GM18520 (cell line): ENCODE results near the gene UGT1A5.
"Not testable (repeated sequence)": the region's sequence is repeated elsewhere in the genome, so short reads cannot be mapped to it uniquely, and the experiment has no call there.

ENCODE experiments used
- ATAC-seq: cut with Tn5 transposase; IDR thresholded peaks from one replicate; pipeline ENCODE4 v1.9.1; 2021; ENCODE audit not compliant: unreplicated experiment

Gene UGT1A5

DNA sequence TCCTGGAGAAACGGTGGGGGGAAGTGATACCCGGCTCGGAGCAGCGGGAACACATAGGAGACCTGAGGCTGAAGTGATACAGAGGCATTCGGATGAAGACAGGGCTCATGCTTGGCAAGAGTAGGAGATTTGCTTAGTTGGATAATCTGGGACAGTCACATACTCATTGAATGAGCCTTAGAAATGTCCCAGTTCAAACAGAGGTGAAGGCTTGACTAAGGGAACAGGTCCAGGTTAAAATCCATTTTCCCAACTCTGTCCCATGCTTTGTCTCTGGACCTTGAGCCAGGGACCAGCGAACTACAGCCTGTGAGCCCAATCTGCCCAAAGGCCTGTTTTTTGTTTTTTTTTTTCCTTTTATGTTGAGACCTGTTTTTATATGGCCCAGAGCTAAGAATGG is 18.7 kb upstream of the UGT1A5 start:
- no peak for ATAC-seq

DNA sequence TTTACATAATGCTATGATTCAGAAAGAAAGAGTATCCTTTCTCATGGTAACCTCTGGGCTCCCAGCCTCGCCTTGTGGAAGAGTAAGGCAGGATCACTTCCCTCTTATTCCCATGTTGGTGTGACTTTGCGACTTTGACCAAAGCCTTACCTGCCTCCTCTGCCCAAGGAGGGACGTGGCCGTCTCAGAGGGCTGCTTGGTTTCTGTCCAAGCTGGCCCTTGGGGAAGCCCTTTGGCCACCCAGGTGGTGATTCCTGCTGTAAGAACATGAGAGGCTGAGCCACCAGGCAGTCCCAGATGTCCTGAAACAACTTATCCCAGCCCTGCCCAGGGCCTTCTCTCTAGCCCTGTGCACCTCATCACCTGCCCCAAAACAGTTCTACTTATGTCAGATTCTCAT is 14.0 kb upstream of the UGT1A5 start:
- ATAC-seq: no peak

DNA sequence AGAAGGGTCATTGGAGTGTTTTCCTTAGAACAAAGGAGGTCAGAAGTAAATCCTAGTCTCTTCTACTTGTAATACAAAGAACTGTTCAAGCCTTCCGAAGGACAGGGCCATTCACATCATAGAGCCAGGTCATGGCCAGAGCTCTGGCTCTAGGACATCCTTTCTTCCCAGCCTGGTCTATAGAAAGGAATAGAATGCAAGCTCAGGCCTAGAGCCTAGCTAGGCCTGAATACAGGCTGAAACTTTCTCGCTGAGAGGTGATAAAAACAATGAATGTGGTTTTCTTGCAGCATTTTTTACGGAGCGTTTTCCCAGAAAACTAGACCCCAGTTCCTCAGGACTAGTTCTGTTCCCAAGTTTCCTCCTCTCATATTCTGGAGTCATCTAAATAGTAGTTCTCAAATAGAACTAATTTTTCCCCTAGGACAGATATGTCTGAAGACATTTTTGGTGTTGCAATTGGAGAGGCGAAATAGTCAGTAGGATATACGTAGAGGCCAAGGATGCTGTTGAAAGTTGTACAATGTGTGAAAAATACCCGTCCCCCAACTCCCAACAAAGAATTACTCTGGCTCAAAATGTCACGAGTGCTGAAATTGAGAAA is 13.2 kb upstream of the UGT1A5 start:
- no peak for ATAC-seq

DNA sequence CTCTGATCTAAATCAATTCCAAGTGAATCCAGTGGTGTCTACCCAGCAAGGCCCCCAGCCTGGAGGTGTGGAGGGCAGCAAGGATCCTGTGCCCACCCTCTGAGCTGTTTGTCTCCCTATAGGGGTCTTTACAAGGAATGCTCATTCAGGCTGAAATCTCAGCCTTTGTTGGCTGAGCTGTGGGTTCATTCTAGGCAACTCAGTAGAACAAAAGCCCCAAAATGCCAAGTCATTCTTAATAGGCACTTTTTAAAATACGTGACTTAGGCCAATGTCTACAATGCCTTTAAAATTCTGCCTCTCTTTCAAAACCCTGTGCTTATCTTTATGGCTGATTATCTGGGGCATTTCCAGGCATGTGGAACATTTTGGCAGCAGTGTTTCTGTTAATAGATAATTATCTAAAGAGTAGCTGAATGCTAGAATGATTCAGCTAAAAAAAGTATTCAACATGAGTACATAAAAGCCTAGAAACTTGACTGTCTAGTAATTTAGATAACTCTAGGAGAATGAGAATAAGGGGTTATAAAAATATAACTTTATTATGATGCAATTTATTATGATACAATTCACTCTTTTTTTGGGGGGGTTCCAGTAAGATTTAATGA is 12.6 kb upstream of the UGT1A5 start:
- ATAC-seq: no peak

DNA sequence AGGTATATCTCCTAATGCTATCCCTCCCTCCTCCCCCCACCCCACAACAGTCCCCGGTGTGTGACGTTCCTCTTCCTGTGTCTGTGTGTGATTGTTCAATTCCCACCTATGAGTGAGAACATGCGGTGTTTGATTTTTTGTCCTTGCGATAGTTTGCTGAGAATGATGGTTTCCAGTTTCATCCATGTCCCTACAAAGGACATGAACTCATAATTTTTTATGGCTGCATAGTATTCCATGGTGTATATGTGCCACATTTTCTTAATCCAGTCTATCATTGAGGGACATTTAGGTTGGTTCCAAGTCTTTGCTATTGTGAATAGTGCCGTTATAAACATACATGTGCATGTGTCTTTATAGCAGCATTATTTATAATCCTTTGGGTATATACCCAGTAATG is 11.9 kb upstream of the UGT1A5 start:
- ATAC-seq: not testable (repeated sequence)

DNA sequence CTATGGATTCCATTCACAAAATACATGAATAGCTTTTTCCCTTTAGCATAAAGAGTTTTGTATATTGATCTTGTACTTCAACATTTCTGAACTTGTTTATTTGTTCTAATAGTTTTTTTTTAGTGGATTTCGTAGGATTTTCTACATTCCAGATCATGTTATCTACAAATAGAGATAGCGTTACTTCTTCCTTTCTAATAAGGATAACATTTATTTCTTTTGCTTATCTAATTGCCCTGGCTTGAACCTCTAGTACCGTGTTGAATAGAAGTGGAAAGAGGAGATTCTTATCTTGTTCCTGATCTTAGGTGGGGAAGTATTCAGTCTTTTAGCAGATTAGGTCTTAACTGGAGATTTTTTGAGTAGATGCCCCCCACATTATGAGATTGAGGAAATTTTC is 10.5 kb upstream of the UGT1A5 start:
- ATAC-seq: no peak

DNA sequence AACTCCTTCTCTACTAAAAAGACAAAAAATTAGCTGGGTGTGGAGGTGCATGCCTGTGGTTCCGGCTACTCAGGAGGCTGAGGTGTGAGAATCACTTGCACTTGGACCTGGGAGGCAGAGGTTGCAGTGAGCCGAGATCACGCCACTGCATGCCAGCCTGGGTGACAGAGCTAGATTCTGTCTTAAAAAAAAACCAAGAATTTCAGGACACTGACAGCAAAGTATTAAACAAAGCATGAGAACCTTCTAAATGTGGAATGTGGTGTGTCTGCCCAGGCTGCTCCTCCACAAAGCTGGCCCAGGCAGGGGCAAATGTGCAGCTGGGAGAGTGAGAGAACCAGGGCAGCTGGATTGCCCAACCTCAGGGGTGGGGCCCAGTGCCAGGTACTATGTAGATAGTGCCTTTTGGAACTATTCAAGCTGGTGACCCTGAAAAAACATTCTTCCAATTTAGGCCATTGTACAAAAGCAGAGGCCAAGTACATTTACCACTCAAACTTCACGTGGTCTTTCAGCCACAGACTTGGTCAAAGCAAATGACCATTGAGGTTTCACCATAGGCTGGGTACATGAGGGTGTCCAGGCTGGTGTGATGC is 6.7 kb upstream of the UGT1A5 start:
- no peak for ATAC-seq

DNA sequence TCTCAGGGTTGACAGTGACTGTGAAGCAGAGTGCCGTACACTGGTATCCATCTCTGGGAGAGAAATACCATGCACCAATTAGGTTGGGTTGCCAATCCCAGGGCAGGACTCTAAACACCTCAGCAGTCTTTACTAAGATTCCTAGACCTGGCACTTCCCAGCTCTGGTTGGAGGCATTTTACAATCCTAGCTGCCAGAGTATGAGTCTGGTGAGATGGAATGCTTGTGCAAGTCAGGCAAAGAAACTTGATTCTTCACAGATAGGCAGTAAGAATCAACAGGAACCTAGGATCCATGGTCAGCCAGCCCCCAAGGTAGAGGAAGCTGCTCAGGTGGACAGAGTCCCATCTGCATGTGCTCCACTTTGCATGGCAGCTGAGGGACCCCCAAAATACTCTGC is 6.0 kb upstream of the UGT1A5 start:
- no peak for ATAC-seq

DNA sequence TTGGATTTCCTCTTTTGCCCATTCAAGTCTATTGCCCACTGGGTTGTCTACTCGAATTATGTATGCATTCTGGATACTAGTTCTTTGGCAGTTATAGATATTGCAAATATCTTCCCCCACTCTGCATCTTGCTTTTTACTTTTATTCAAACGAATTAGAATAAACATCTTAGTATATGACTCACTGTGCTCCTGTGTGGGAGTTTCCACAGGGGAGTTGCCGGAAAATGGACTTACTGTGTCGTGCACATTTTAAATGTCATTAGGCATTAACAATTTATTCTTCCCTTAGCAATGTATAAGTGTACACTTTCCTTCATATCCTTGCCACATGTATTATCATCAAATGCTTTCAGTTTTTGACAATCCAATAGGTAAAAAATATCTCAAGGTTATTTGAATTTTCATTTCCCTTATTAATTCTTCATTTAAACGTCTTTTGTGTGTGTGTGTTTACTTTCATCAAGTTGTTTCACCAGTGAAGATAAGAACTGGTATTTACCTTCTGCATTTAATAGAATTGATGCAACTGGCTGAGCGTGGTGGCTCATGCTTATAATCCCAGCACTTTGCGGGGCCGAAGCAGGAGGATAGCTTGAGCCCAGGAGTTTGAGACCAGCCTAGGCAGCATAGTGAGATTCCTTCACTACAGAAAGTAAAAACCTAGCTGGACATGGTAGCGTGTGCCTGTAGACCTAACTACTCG is 4.6 kb upstream of the UGT1A5 start:
- no peak for ATAC-seq

DNA sequence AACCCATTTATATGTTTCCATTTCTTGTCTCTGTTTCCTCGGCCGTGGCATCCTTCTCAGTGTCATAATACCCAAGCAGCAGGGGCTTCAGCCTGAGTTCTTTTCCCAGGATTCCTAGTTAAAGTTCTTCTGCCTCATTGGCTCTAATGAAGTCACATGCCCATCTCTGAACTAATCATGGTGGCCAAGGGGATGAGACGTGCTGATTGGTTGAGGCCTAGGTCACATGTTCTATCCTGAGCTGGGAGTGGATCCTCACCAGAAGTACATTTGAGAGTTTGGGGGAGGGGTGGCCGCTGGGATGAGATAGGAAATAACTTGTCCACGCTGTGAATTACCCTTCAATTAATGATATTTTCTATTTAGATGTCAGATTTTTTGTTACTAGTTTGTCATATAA is 3.8 kb upstream of the UGT1A5 start:
- ATAC-seq: no peak

DNA sequence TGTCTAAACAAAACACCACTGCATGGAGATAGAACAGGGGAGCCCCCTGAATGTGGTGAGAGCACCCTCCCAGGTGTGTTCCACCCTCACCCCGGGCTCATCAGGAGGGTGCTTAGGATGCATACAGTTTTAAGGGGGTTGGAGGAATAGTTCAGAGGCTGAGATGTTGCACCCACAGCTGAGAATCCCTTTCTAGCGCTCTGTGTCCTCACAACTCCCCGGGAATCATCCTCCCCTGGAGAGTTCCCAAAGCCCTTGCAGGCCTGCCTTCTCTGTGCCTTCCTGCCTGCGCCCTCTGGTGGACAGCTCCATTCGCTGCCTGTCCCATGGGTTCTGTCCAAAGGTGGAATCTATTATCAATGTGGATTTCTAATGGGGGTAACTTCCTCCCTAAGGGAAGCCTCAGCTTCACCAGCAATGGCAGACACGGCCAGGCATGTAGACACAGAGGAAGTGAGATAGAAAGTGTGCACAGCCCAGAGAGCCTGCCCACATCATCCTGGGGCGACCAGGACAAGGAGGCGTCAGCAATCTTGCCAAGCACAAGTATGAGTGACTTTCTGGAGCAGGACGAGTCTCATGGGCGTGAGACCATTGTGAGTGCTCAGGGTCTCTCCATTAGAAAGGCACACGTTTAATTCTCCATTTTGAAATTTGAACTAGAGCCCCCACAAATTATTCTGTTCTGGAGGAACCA is 1.2 kb upstream of the UGT1A5 start:
- no peak for ATAC-seq

DNA sequence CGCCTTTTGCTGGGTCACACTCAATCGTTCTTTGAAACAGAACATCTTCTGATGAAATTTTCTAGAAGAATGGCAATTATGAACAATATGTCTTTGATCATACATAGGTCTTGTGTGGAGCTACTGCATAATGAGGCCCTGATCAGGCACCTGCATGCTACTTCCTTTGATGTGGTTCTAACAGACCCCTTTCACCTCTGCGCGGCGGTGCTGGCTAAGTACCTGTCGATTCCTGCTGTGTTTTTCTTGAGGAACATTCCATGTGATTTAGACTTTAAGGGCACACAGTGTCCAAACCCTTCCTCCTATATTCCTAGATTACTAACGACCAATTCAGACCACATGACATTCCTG is 532 bp downstream of the UGT1A5 start:
- no peak for ATAC-seq

DNA sequence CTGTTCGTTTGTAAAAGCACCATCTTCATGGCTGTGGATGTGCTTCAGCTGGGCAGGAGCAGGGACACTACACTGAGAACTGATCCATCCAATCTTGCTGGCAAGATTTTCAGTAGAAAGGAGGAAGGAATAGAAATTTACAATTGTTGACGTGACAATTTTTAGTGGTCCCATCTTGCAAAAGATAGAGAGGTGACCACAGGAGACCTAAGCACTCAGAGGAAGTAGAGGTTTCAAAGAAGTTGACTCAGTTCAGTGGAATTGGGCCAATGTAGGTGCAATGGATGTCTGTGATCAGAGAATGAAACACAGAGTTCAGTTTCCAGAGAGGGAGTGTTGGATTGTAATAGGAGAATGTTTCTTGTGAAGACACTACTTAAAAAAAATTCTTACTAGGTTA is 1.4 kb downstream of the UGT1A5 start:
- no peak for ATAC-seq

DNA sequence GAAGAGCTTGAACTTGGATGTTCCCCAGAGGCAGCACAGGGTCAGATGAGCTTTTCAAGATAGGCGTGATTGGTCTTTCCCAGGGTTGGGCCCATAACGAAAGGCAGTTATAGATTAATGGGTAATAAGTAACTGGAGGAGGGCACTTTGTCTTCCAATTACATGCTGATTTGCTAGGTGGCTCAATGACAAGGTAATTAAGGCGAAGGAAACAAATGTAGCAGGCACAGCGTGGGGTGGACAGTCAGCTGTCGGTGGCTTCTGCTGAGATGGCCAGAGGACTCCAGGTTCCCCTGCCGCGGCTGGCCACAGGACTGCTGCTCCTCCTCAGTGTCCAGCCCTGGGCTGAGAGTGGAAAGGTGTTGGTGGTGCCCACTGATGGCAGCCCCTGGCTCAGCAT is 5.8 kb downstream of the UGT1A5 start, which contains the start of gene UGT1A4:
UGT1A4 (plus strand) TSS at position 185 of the 400 bp plus-strand sequence; CDS start at position 270, 85 bp downstream.
- ATAC-seq: no peak

DNA sequence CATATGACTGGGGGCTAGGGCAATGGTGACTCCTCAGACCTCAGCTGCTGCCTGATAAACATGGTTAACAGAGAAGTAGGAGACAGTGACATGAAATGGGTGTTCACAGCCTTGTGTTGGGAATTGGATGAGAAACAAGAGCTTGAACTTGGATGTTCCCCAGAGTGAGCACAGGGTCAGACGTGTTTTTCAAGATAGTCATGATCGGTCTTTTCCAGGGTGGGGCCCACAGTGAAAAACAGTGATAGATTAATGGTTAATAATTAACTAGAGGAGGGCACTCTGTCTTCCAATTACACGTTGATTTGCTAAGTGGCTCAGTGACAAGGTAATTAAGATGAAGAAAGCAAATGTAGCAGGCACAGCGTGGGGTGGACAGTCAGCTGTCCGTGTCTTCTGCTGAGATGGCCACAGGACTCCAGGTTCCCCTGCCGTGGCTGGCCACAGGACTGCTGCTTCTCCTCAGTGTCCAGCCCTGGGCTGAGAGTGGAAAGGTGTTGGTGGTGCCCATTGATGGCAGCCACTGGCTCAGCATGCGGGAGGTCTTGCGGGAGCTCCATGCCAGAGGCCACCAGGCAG is 16.1 kb downstream of the UGT1A5 start, which contains the start of gene UGT1A3:
UGT1A3 (plus strand) TSS at position 320 of the 579 bp plus-strand sequence; CDS start at position 405, 85 bp downstream.
- ATAC-seq: no peak

DNA sequence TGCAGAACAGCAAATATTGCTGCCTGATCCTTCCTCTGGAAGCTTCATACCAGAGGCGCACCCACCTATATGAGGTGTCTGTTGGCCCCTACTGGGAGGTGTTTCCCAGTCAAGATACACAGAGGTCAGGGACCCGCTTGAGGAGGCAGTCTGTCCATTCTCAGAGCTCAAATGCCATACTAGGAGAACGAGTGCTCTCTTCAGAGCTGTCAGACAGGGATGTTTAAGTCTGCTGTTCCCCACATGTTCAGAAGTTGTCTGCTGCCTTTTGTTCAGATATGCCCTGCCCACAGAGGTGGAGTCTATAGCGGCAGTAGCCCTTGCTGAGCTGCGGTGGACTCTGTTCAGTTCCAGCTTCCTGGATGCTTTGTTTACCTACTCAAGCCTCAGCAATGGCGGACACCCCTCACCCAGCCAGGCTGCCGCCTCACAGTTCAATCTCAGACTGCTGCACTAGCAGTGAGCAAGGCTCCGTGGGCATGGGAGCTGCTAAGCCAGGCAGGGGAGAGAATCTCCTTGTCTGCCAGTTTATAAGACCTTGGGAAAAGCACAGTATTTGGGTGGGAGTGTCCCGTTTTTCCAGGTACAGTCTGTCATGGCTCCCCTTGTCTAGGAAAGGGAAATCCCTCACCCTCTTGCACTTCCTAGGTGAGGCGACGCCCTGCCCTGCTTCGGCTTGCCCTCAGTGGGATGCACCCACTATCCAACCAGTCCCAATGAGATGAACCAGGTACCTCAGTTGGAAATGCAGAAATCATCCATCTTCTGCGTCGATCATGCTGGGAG is 24.4 kb downstream of the UGT1A5 start:
- not testable (repeated sequence) for ATAC-seq

DNA sequence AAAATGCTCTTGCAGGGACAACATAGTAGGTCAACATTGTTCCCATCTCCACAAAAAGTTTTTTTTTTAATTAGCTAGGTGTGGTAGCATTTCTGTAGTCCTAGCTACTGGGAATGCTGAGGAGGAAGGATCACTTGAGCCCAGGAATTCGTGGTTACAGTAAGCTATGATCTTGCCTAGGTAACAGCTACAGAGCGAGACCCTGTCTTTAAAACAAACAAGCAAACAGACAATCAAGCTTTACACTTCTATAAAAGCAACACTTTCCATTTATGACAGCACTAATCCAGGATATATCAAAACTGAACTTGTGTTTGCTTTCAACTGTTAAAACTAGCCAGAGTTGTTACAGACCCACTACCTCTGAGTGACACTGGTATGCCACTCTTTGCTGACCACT is 28.2 kb downstream of the UGT1A5 start:
- ATAC-seq: no peak

DNA sequence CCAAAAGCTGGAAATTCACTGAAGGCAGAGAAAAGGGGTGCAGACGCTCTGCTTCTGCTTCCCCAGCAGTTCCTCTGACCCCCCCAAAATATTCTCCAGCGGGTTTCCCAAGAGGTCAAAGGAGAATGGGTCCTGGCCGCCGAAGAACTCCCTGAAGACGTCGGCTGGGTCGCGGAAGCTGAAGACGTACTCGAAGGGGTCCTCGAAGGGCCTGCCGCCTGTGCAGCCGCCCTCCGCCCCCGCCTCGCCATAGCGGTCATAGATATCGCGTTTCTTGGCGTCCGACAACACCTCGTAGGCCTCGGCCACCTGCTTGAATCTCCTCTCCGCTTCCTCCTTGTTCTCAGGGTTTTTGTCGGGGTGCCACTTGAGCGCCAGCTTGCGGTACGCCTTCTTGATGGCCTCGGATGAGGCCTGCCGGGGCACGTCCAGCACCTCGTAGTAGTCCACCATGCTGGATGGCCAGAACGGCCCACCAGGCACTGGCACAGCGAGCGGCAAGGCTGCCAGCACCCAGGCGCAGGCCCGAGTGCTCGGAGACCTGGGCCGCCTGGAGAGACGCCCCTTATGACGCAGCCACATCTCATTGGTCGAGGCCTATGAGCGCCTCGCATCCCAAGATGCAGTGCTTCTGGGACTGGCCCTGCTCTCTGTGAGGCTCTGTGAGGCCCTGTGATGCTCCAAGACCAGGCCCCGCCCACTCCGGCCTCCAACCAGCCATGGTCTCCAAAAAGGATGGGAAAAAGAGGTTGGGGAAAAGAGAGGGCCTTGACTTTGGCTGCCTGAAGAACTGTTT is 31.0 kb downstream of the UGT1A5 start:
- ATAC-seq: no peak

DNA sequence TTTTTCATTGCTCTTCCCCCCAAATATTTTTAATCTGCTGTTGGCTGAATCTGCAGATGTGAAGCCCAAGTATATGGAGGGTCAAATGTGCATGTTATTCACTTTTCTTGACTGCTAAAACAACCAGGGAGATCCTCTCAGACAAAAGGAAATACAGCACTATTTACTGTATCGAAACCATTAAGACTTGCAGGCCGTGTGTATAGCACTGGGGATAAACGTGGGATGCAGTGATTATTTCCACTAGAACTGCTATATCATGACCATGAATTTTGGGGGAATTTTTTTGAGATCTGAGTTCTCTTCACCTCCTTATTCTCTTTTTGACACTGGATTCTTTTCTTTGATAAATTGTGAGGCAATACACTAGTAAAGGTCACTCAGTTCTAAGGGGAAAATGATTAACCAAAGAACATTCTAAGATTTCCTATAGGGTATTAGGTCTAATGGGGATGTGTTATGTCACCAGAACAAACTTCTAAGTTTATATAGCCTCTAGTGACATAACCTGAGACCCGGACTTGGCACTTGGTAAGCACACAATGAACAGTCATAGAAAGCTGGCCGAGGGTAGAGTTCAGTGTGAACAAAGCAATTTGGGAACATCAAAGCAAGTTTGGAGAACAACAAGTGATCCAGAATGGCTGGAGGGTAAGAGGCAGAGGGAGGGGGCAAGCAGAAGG is 32.5 kb downstream of the UGT1A5 start:
- ATAC-seq: no peak
